Right atrium auricular region (tissue), 2 donors: ENCODE results near the gene FLRT2. TPM values are rescaled to one million over a fixed set of nuclear protein-coding genes. Genes with fewer than 3 reads are reported as not detected.

Experiments used
- DNase-seq: peaks from one replicate; pipeline ENCODE4 v3.0.0-alpha.2; 2019; ENCODE audit warnings: low spot score
- H3K27ac ChIP-seq, 2 donors: fragments of 200-600 bp; sonication (generic); 1 replicate in 1 of 2; 2 replicates in 1 of 2; pipeline ENCODE4 v1.5.1; 2016 to 2019
- H3K27me3 ChIP-seq, 2 donors: fragments of 200-600 bp; sonication (generic); one replicate each; pipeline versions ENCODE4 v1.5.1 to v1.6.0; 2017 to 2019
- H3K36me3 ChIP-seq: fragments of 200-600 bp; sonication (generic); one replicate; pipeline ENCODE4 v1.5.1; 2016
- H3K4me1 ChIP-seq, 2 donors: fragments of 200-600 bp; sonication (generic); one replicate each; pipeline versions ENCODE4 v1.5.1 to v1.6.0; 2017 to 2019
- H3K4me3 ChIP-seq, 2 donors: fragments of 200-600 bp; sonication (generic); 1 replicate in 1 of 2; 2 replicates in 1 of 2; pipeline ENCODE4 v1.5.1; 2017 to 2019; ENCODE audit warnings: mild to moderate bottlenecking in 1 of 2, moderate library complexity in 1 of 2
- H3K9me3 ChIP-seq, 2 donors: fragments of 200-600 bp; sonication (generic); one replicate each; pipeline ENCODE4 v1.5.1; 2019
- total RNA-seq, 2 donors: library from RNA; depleted of rRNA; stranded (reverse); fragments of >200 nt; gene quantifications; one replicate each; pipeline ENCODE4 v1.1.0, GENCODE V29; 2016
- TF ChIP-seq, protein P1 (sequence below), 2 donors: fragments of 200-600 bp; sonication (generic); IDR thresholded peaks; one replicate each; pipeline ENCODE4 v1.5.1; 2019; ENCODE audit warnings: antibody characterized with exemption in 2 of 2

Gene FLRT2
- total RNA-seq, 2 donors from 2014 or later, result 10.3 to 11.9 TPM

DNA sequence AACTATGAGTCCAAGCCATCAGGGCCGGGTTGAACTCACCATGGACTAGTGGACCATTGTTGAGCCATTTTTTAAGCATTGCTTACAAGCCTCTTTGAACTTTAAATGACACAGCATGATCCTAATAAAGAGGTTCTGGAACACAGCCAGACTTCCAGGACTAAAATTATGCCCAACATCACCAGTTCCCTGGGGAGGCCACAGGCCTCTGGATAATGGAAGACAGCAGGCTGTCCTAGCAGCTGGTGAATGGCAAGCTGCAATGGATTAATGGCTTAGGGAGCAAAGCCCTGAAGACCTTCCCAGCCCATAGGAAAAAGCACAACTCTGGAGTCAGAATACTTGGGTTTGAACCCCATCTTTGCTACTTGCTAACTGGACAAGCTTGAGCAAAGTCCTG lies 71.3 kb downstream of the FLRT2 start:
- no peaks in the 10 kb centered on the region for H3K4me1 ChIP-seq
- no peak overlapping the region for H3K4me3 ChIP-seq
- no peak for DNase-seq
- no peaks in the 10 kb centered on the region for H3K27me3 ChIP-seq
- no peaks in the 10 kb centered on the region for H3K36me3 ChIP-seq
- no peaks in the 10 kb centered on the region for H3K9me3 ChIP-seq
- H3K27ac ChIP-seq, result no peak overlapping the region
- TF ChIP-seq, protein P1, sequence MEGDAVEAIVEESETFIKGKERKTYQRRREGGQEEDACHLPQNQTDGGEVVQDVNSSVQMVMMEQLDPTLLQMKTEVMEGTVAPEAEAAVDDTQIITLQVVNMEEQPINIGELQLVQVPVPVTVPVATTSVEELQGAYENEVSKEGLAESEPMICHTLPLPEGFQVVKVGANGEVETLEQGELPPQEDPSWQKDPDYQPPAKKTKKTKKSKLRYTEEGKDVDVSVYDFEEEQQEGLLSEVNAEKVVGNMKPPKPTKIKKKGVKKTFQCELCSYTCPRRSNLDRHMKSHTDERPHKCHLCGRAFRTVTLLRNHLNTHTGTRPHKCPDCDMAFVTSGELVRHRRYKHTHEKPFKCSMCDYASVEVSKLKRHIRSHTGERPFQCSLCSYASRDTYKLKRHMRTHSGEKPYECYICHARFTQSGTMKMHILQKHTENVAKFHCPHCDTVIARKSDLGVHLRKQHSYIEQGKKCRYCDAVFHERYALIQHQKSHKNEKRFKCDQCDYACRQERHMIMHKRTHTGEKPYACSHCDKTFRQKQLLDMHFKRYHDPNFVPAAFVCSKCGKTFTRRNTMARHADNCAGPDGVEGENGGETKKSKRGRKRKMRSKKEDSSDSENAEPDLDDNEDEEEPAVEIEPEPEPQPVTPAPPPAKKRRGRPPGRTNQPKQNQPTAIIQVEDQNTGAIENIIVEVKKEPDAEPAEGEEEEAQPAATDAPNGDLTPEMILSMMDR (IDR thresholded peaks at IDR 0.05), result no peak

DNA sequence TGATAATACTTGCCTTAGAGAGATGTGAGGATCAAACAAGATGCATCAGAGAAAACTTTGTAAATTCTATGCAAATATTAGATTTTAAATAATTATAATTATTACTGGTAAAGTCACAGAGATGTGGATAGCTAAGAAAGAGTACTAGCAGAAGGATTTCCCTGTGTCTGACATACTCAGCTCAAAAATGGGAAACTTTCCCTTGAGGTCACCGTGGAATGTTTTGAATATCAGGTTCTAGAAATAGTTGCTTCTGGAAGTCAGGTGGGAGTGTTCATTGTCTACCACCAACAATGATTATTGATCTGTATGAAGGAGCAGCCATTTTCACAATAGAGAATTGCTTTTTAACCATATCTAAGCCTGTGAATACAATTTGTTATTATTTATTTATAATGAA lies 71.7 kb downstream of the FLRT2 start:
- H3K27me3 ChIP-seq, result no peaks in the 10 kb centered on the region
- no peaks in the 10 kb centered on the region for H3K4me1 ChIP-seq
- H3K4me3 ChIP-seq, result no peak overlapping the region
- TF ChIP-seq, protein P1 (IDR thresholded peaks at IDR 0.05), result no peak
- H3K36me3 ChIP-seq, result no peaks in the 10 kb centered on the region
- no peak overlapping the region for H3K27ac ChIP-seq
- H3K9me3 ChIP-seq, result no peaks in the 10 kb centered on the region
- DNase-seq, result no peak

DNA sequence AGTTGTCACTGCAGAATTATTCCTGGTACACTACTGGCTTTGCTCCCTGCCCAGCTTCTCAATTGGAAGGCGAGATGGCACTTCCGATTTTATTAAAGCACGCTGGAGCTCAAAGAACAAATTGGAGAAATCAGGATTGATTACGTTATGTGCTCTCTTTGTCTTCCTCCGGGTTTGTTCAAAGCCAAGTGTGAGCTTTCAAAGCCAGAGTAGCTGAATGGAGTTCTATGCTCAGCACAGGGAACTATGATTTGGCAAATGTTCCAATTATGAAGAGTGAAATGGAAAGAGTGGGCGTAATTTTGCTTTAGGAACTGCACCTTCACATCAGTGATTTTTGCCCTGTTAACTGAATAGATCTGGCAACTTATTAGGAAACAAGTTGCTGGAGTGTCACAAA lies 72.4 kb downstream of the FLRT2 start:
- Histone ChIP-seq H3K4me3 (no peak overlapping the region), H3K4me1 (no peaks in the 10 kb centered on the region), H3K36me3 (no peaks in the 10 kb centered on the region), H3K9me3 (no peaks in the 10 kb centered on the region), H3K27ac (no peak overlapping the region), H3K27me3 (no peaks in the 10 kb centered on the region)
- DNase-seq, result no peak
- TF ChIP-seq, protein P1 (IDR thresholded peaks at IDR 0.05), result no peak

DNA sequence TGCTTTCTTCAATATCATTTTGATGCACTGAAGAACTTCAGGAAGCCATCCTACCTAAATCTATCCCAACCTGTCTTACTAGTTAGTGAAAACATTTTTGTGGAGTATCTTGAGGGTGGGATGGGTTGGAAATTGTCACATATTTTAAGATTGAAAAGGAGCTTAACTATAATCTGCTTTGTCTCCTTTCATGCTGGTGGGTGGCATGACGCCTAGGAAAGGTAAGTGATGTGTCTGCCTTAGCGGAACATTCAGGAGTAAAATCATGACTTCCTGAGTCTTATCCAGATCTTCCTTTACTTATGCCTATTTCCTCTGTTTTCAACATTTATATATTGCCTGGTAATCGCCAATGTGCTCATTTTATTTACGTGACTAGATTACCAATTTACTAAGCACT lies 74.1 kb downstream of the FLRT2 start:
- Histone ChIP-seq H3K36me3 (no peaks in the 10 kb centered on the region), H3K4me1 (no peaks in the 10 kb centered on the region), H3K27me3 (no peaks in the 10 kb centered on the region), H3K4me3 (no peak overlapping the region), H3K9me3 (no peaks in the 10 kb centered on the region), H3K27ac (no peak overlapping the region)
- TF ChIP-seq, protein P1 (IDR thresholded peaks at IDR 0.05), result no peak
- DNase-seq, result no peak

DNA sequence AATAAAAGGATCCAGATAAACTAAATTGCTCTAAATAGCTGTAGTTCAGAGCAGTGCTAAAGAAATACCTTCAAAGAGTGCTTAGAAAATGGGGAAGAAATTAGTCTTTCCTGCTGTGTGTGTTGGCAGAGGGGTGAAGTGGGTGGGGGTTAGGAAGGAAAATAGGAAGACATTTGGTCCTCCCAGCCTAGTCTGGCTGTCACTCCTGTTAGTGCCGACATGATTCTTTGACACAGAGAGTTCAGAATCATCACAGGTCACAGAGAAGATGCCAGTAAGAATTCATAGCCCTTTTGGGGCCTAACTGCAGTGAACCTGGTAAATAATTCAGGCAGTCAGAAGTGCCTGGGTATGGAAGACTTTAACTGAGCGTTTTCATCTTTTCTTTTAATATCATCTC lies 74.8 kb downstream of the FLRT2 start:
- Histone ChIP-seq H3K4me1 (no peaks in the 10 kb centered on the region), H3K27me3 (no peaks in the 10 kb centered on the region), H3K36me3 (no peaks in the 10 kb centered on the region), H3K9me3 (no peaks in the 10 kb centered on the region), H3K4me3 (no peak overlapping the region), H3K27ac (no peak overlapping the region)
- TF ChIP-seq, protein P1 (IDR thresholded peaks at IDR 0.05), result no peak
- DNase-seq, result no peak

DNA sequence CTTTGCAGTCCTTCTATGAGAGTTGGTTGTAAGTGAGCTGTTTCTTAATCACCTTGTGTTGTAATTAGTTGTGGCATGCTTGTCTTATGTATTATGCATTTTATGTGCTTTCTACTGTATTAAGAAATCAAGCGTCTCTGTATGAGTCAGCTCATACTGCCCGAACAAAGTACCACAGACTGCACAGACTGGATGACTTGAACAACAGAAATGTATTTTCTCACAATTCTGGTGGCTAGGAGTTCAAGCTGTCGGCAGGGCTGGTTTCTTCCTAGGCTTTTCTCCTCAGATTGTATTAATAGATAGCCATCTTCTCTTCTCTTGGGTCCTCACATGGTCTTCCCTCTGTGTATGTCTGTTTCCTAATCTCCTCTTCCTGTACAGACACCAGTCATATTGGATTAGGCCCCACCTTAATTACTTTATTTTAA lies 77.7 kb downstream of the FLRT2 start:
- DNase-seq, result no peak
- no peaks in the 10 kb centered on the region for H3K9me3 ChIP-seq
- no peaks in the 10 kb centered on the region for H3K36me3 ChIP-seq
- H3K27ac ChIP-seq, result no peak overlapping the region
- H3K4me3 ChIP-seq, result no peak overlapping the region
- TF ChIP-seq, protein P1 (IDR thresholded peaks at IDR 0.05), result no peak
- H3K4me1 ChIP-seq, result no peaks in the 10 kb centered on the region
- H3K27me3 ChIP-seq, result no peaks in the 10 kb centered on the region
